Fibroblast of lung (primary cell): ENCODE data around the gene NAA80. TPM values are rescaled to one million over a fixed set of nuclear protein-coding genes. Genes with fewer than 3 reads are reported as not detected.

Experiments used
- DNase-seq, 2 donors: peaks; one replicate each; pipeline versions ENCODE4 v3.0.0 to v3.0.0-alpha.2; 2010; ENCODE audit warnings: low read depth in 2 of 2
- H2AFZ ChIP-seq: 2 replicates; pipeline ENCODE4 v1.5.1; 2012; ENCODE audit warnings: low read length, control low read depth, inconsistent platforms
- H3K27ac ChIP-seq: 2 replicates; pipeline ENCODE4 v1.5.1; 2011; ENCODE audit warnings: low read length, control low read depth; ENCODE audit not compliant: insufficient read depth
- H3K27me3 ChIP-seq: 2 replicates; pipeline ENCODE4 v1.5.1; 2011; ENCODE audit warnings: mild to moderate bottlenecking, low read length; ENCODE audit not compliant: control insufficient read depth, insufficient read depth
- H3K36me3 ChIP-seq: 2 replicates; pipeline ENCODE4 v1.5.1; 2011; ENCODE audit warnings: low read length; ENCODE audit not compliant: control insufficient read depth, insufficient read depth
- H3K4me1 ChIP-seq: 2 replicates; pipeline ENCODE4 v1.5.1; 2011; ENCODE audit warnings: low read length; ENCODE audit not compliant: control insufficient read depth, insufficient read depth; ENCODE audit errors: extremely low read depth
- H3K4me2 ChIP-seq: 2 replicates; pipeline ENCODE4 v1.5.1; 2011; ENCODE audit warnings: low read length, control low read depth; ENCODE audit not compliant: insufficient read depth; ENCODE audit errors: extremely low read depth
- H3K4me3 ChIP-seq, 4 experiments: fragments of 200-600 bp in 1 of 4; sonication (generic) in 1 of 4; replicated peaks in 1 of 4; 2 replicates each; pipeline ENCODE4 v1.5.1; 2011 to 2016; ENCODE audit warnings: low read length in 4 of 4, low read depth in 3 of 4, mild to moderate bottlenecking in 3 of 4, control low read depth in 2 of 4, inconsistent platforms in 1 of 4, mixed read lengths in 1 of 4; ENCODE audit not compliant: insufficient read depth in 1 of 4; ENCODE audit errors: control extremely low read depth in 1 of 4
- H3K79me2 ChIP-seq: 2 replicates; pipeline ENCODE4 v1.5.1; 2012; ENCODE audit warnings: mild to moderate bottlenecking, low read length, inconsistent platforms; ENCODE audit not compliant: control insufficient read depth, insufficient read depth
- H3K9ac ChIP-seq: 2 replicates; pipeline ENCODE4 v1.5.1; 2011; ENCODE audit warnings: mild to moderate bottlenecking, low read length, control low read depth; ENCODE audit not compliant: insufficient read depth
- H3K9me3 ChIP-seq: 2 replicates; pipeline ENCODE4 v1.5.1; 2012; ENCODE audit warnings: low read depth, low read length; ENCODE audit not compliant: control insufficient read depth, insufficient read depth
- H4K20me1 ChIP-seq: 2 replicates; pipeline ENCODE4 v1.5.1; 2011; ENCODE audit warnings: low read length; ENCODE audit not compliant: control insufficient read depth, insufficient read depth; ENCODE audit errors: extremely low read depth
- CTCF ChIP-seq, 2 donors: IDR thresholded peaks in 1 of 2; conservative IDR thresholded peaks in 1 of 2; 1 replicate in 1 of 2; 2 replicates in 1 of 2; pipeline ENCODE4 v1.5.1; 2011 to 2012; ENCODE audit warnings: low read length in 2 of 2, control low read depth in 1 of 2, inconsistent platforms in 1 of 2, low read depth in 1 of 2, mild to moderate bottlenecking in 1 of 2
- EZH2 ChIP-seq: IDR thresholded peaks from 2 replicates; pipeline ENCODE4 v1.5.1; 2012; ENCODE audit warnings: low read length, control low read depth, mild to moderate bottlenecking; ENCODE audit errors: missing control alignments
- polyA plus RNA-seq, 2 donors: library from polyadenylated mRNA; depleted of rRNA in 1 of 2; stranded (reverse) in 1 of 2; unstranded in 1 of 2; fragments of >200 nt; gene quantifications; 2 replicates each; pipeline ENCODE4 v1.2.1, GENCODE V29; 2011 to 2012; ENCODE audit warnings: missing spikeins in 1 of 2
- total RNA-seq: library from RNA; depleted of rRNA; stranded (reverse); fragments of >200 nt; gene quantifications from 2 replicates; pipeline ENCODE4 v1.2.1, GENCODE V29; 2014

NAA80 gene
- total and polyA plus RNA-seq, 2 donors (not counting 1 experiment from before 2014, with no cell fraction given), result 3.1 to 3.8 TPM

- Histone ChIP-seq H3K27ac (peak overlapping the region; percentile 82), H3K4me1 (peaks cover 15% of the 10 kb centered on the region), H3K4me2 (peak overlapping the region; percentile 89), H3K27me3 (no peaks in the 10 kb centered on the region), H3K4me3 (peak overlapping the region in 1 of 4 experiments; percentile 60), H3K9ac (no peak overlapping the region), H3K36me3 (peaks cover 2% of the 10 kb centered on the region), H3K9me3 (no peaks in the 10 kb centered on the region), H2AFZ (no peak overlapping the region), H3K79me2 (no peaks in the 10 kb centered on the region), H4K20me1 (no peaks in the 10 kb centered on the region)
- TF ChIP-seq CTCF (conservative IDR thresholded peaks at IDR 0.05 in 1 of 2, IDR thresholded peaks at IDR 0.05 in 1 of 2; ENCODE audit: low read depth in 1 of 2, low read length in 2 of 2) (no peak), EZH2 (no peak)
- DNase-seq, result no peak
Measured at GRCh38 chr3:50300681-50301254, 1.6 kb upstream of the NAA80 start.

GRCh38 chr3:50299929-50300680, 900 bp upstream of the NAA80 start:
- peak overlapping the region; percentile 60 for H2AFZ ChIP-seq
- H3K9ac ChIP-seq, result peak overlapping the region; percentile 68
- peaks cover 2% of the 10 kb centered on the region for H3K36me3 ChIP-seq
- H3K9me3 ChIP-seq, result no peaks in the 10 kb centered on the region
- peak in 1 of 2 donors; percentile 57 for DNase-seq
- H3K4me2 ChIP-seq, result peak overlapping the region; percentile 89
- H3K79me2 ChIP-seq, result no peaks in the 10 kb centered on the region
- H3K4me1 ChIP-seq, result peaks cover 15% of the 10 kb centered on the region
- peak overlapping the region; percentile 39 to 60 (median 48) for H3K4me3 ChIP-seq
- H4K20me1 ChIP-seq, result no peaks in the 10 kb centered on the region
- H3K27me3 ChIP-seq, result no peaks in the 10 kb centered on the region
- H3K27ac ChIP-seq, result peak overlapping the region; percentile 82
- no peak for TF ChIP-seq CTCF (conservative IDR thresholded peaks at IDR 0.05 in 1 of 2, IDR thresholded peaks at IDR 0.05 in 1 of 2; ENCODE audit: low read depth in 1 of 2, low read length in 2 of 2)
- no peak for TF ChIP-seq EZH2

- DNase-seq, result no peak
- Histone ChIP-seq H3K9me3 (no peaks in the 10 kb centered on the region), H3K27ac (peak overlapping the region; percentile 82), H3K79me2 (no peaks in the 10 kb centered on the region), H3K27me3 (no peaks in the 10 kb centered on the region), H2AFZ (peak overlapping the region; percentile 60), H3K9ac (peak overlapping the region; percentile 68), H3K4me2 (peak overlapping the region; percentile 89), H3K4me3 (peak overlapping the region; percentile 39 to 60 (median 48)), H3K36me3 (peaks cover 2% of the 10 kb centered on the region), H3K4me1 (peaks cover 15% of the 10 kb centered on the region), H4K20me1 (no peaks in the 10 kb centered on the region)
- TF ChIP-seq EZH2, result no peak
- TF ChIP-seq CTCF (conservative IDR thresholded peaks at IDR 0.05 in 1 of 2, IDR thresholded peaks at IDR 0.05 in 1 of 2; ENCODE audit: low read depth in 1 of 2, low read length in 2 of 2), result no peak
Measured at GRCh38 chr3:50299638-50299928, 378 bp upstream of the NAA80 start.
